HG02884 (cell line): ENCODE data around the gene RBMS3.
A peak's percentile ranks its signal among the peaks of the same experiment; 100 is the strongest.
"Not testable (repeated sequence)": the region's sequence is repeated elsewhere in the genome, so short reads cannot be mapped to it uniquely, and the experiment has no call there.

Experiments
- ATAC-seq: cut with Tn5 transposase; IDR thresholded peaks from one replicate; pipeline ENCODE4 v1.9.1; 2021; ENCODE audit warnings: mild to moderate bottlenecking, moderate library complexity; ENCODE audit not compliant: unreplicated experiment

The RBMS3 gene

DNA sequence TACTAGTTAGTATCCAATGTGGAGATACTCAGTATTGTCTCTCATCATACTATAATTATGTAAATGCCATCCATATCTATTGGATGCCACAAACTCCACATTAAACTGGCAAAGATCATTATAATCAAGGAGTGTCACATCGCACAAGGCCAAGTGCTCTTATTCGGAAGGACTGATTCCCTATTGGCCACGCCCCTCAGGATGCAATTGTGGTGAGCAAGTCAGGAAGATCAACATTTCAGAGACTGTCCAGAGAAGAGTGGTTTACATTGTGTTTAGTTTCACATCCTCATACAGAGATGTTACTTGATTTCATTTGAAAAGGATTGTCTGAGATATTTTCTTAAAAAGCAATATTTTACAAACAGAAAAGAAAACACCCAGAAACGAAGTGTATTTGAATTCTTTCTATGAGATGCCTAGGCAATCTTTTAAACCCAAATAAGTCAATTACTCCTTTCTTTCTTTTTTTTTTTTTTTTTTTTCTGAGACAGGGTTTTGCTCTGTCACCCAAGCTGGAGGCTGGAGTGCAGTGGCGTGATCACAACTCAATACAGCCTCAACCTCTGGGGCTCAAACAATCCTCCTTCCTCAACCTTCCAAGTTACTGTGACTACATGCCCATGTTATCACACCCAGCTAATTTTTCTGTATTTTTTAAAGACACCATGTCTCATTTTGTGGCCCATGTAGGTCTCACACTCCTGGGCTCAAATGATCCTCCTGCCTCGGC lies 369.1 kb downstream of the RBMS3 start:
- ATAC-seq: peak; percentile 52

DNA sequence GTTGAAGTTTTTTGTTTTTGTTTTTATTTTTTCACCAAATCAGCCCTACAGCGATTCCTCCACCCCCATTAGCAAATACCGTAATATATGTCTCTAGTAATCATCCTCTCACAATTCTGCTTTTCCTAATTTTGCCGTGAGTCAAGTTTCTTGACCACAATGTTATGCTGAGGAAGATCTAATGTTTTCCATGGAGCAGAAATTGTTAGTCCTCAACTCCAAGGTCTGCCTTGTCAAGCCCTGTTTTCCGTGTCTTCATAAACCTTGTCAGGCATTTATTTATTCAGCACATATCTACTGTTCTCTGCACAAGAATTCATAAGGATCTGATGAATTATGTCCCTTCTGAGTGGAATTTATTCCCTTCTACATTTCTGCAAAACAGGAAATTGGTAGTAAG lies 372.8 kb downstream of the RBMS3 start:
- no peak for ATAC-seq

DNA sequence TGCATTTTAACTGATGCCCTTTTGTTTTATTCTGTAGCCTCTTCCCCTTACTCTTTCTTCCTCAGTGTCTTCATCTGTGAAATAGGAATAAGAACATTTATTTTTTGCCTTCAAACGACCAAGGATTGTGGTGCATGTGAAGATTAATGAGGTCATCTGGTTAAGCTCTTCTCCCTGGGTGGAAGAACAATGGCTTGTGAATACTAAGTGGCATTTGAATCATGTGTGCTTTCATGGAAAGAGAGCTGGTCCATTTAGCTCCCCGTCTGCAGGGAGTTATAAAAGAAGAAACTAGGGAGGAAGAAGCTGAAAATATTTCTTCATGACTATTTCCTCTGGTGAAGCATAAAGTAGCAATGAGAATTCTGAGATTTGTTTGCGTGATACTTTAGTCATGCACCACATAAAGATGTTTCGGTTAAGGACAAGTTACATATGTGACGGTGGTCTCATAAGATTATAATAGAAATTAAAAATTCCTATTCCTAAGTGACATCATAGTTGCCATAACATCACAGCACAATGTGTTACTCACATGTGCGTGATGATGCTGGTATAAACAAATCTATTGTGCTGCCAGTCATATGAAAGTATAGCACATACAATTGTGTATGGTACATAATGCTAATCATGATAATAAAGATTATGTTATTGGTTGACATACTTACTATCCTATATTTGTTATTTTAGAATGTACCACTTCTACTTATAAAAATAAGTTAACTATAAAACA lies 374.3 kb downstream of the RBMS3 start:
- no peak for ATAC-seq

DNA sequence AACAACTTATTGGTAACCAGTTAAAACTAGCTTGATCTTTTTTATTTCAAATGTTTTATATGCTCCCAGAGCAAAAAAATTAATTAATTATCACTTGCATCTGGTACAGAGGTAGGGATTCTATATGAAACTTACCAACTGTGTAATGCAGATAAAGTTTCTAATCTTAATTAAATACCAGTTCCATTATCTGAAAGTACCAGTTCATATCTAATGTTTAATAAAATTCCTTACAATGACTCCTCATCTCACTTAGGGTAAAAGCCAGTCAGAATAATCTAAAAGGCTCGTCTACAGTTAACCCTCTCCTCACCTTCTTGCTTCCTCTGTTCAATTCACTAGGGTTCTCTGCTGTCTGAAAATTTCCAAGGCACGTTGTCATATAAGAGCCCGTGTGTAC lies 384.8 kb downstream of the RBMS3 start:
- no peak for ATAC-seq

DNA sequence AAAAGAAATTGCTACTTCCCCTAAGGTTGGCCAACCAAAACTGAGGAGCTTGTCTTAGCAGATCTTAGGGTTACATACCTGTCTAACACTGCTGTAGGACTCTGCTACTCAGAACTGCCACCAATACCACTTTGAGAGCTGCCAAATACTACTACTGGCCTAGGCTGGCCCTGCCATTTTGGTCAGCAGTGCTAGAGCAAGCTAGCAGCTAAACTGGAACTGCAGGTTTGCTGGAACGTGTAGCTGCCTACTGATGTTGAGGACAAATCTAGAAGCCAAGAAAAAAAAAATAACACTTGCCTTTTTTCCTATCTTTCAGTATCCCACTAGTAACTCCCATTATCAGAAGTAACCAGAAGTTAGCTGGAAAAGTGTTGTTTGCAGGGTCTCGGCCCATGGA lies 387.4 kb downstream of the RBMS3 start:
- no peak for ATAC-seq

DNA sequence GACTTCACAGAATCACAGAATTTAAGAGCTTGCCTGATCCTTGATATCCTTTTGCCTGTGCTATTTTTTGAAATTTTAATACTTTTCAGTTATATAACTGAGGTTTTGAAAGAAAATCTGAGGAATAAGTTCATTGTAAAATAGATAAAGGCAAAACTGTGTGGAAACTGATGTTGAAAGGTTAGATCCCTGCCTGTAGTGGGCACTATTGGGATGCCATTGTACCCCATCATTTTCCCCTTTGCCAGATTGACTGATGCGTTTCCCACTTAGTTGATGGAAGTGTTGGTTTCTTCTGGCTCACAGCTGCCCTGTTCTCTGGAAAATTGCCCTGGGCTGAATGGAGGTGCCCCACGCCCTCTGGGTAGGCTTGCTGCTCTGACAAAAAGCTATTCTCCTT lies 387.9 kb downstream of the RBMS3 start:
- no peak for ATAC-seq

DNA sequence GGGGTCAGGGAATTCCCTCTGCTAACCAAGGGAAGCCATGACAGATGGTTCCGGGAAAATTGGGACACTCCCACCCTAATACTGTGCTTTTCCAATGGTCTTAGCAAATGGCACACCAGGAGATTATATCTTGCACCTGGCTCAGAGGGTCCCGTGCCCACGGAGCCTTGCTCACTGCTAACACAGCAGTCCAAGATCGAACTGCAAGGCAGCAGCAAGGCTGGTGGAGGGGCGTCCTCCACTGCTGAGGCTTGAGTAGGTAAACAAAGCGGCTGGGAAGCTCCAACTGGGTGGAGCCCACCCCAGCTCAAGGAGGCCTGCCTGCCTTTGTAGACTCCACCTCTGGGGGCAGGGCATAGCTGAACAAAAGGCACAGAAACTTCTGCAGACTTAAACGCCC lies 389.6 kb downstream of the RBMS3 start:
- not testable (repeated sequence) for ATAC-seq

DNA sequence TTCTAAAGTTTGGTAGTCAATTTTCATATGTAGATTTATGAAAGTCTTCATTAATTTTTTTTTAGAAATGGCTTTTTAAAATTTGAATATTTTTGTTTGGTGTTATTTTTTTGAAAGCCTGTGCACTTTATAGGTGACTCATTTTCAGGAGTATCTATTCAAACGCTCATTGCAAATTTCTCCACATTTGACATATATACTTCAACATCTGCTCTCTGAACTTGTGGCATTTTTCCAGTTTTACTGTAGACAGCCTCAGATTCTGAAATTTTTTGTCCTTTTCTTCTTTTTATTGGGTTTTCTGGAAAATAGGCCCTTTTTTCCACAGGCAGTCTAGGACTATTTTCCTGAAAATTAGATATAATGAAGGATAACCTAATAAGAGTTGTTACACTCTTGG lies 396.6 kb downstream of the RBMS3 start:
- no peak for ATAC-seq

DNA sequence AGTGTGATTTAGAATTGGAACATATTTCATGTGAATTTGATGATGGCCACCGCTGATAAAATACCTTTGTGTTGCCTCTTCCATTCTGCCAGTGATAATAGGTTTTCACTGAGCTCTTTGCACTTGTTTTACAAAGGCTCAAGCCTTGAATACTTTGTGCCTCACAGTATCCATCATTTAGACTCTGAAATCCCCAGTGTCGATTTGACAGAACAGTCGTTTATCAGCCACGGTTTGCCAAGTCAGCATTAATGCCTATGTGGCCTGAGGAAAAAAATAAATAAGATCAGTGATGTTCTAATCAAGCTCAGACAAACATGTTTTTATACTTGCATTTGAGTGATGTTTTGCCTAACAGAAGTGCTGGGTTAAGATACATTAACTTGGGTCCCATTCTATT lies 399.1 kb downstream of the RBMS3 start:
- no peak for ATAC-seq

DNA sequence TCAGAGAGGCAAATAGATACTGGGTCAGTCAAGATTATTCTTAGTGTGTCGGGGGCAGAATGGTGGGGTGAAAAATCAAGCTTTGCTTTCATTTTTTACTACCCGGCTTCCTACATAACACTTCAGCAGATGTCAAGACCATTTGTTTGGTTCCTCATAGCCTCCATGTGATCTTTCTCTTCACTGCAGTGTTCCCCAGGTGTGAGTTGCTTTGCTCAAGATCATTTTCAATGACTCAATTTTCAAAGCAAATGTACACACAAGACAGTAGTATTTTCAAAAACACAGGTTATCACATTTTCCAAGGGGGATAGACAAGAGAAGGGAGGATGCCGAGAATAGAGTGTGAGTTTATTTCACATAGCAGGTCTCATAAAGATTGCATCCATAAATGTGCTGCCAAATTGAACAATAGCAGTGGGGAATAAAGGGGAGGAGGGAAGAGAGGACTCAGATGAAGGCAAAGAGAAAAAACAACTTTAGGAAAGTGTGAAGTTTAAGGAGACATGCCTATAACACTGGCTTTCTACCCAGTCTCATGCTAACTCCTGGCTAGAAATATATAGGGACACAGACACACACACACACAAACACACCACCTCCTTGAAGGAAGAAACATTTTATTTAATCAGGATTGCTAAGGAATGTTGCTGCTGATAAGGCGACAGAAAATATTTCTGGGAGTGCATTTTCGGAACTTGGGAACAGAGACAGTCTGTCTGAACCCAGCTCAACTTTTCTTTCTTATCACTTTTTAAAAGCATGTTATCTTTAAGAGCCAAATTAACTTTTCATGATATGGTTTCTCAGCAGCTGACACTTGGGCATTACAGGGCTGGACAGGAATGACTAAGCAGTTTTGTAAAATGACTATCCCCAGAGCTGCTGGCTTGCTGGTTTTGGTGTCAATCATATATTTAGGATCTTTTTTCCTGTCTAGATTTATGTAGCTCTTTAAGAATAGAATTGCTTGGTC lies 402.4 kb downstream of the RBMS3 start:
- peak; percentile 59 for ATAC-seq

DNA sequence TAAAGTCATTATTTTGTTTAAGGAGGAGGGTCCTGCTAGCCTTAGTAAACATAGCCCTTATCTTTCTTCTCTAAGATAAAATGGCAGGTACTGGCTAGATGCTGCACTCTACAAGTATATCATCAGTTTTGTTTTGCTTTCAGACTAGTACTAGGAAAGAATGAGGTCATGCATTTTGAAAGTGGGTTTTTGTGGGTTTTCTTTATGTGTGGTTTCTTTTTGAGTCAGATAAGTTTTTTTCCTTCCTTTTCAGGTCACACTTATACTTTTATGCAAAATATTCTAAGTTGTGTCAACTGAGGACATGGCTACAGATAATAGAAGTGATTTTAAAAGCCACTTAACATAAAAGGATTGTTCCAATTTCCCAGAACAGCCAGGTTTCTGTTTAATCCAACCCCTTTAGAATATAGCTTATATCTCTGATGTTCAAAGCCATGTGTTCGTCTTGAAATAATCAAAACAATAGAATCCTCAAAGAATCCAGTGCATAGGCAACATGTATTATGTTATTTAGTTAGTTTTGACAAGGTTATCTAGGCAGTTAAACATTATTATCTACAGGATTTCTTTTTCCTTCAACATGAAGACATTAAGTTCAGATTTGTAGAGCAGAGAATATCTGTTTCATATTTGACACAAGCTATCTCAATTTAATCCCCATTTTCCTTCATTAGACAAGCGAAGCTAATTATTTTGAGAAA lies 406.2 kb downstream of the RBMS3 start:
- ATAC-seq: peak; percentile 92

DNA sequence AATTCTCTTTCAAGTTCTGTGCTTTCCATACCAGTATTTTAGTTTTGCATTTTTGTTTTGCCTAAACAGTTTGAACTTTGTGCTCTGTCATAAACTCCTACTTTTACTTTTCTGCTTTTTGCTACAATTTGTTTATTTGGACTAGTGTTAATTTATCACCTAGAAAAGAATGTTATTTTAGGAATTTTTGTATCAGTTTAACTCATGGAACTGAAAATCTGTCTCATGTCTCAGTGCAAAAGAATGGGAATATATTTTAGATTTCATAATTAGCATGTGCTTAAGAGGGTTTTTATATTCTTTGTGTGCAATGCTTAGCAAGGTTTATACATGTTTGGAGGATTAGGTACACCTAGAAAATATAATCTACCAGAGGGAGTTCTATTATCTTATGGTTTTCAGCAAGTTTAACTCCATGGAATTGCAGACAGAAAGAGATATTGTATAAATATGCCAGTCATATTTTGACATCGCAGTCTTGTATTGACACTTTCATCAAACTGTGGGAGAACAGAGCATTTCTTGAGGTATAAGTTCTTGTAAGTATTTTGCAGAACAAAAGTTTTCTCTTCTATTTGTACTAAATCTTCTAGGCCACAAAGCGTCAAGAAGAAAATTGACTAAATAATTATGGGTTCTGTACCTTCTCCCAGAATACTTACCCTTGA lies 409.9 kb downstream of the RBMS3 start:
- no peak for ATAC-seq

DNA sequence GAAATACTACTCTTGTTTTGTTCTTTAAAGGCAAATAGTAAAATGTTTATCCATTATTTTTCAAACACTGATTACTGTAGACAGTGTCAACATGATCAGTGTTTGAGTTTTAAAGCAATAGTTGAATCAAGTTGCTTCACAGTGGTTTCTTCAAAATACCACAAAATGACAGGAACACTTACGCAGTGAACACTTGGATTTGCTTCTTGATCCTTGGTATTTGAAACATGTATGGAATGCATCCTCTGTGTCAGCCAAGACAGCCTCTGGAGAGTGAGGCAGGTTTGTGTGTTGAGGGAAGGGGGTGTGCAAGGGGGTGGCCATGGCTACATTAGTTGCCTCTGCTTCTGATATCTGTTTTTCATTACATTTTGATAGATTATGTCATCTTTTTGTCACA lies 413.0 kb downstream of the RBMS3 start:
- ATAC-seq: no peak

DNA sequence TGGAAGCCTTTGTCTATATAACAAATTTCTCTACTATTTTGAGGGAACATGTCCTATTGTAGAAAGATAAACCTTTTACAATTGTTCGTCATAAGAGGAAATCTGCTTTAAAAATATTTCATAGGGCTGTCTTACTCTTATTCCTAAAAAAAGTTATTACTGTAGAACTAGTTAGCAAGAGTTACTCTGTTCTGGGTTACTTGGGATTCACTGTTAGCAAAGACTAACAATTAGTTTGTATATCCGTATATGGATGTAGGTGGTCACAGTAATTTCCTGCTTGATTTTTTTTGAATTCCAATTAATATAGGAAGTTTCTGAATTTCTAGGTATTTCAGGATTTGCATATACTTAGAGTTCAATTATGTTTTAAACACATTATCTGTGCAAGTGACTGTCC lies 413.5 kb downstream of the RBMS3 start:
- no peak for ATAC-seq

DNA sequence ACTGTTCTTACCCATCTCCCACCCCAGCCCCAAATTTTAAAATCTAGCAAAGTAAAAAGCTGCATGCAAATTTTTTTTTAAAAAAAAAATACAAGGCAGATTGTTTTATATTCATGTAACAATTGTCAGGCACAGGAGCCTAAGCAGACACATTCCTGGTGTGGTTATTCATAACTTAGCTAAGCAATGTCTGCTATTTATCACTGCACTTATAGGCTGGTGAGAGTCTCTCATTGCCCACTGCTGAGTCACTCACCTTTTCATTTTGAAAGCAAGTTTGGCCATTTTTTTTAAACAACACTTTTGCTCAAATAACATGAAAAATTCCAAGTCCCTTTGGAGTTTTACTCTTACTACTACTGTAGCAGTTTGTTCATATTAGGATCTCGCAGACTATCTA lies 413.9 kb downstream of the RBMS3 start:
- no peak for ATAC-seq

DNA sequence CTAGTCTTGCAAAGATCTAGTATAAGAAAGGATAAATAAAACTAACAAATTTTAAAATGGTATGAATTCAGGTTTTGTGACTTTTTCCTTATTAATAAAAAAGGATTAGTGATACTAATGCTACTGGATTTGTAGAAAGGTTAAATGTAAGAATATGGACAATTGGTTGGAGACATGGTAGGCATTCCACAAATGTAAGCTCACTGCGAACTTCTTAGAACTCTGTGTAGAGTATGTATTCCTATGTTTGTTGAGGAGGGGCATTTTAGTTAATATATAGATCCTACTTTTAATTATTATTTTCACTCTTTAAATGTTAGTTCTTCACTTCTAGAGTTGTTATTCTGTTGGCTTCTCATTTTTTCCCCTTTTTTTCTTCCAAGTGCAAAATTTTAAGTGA lies 414.3 kb downstream of the RBMS3 start:
- no peak for ATAC-seq

DNA sequence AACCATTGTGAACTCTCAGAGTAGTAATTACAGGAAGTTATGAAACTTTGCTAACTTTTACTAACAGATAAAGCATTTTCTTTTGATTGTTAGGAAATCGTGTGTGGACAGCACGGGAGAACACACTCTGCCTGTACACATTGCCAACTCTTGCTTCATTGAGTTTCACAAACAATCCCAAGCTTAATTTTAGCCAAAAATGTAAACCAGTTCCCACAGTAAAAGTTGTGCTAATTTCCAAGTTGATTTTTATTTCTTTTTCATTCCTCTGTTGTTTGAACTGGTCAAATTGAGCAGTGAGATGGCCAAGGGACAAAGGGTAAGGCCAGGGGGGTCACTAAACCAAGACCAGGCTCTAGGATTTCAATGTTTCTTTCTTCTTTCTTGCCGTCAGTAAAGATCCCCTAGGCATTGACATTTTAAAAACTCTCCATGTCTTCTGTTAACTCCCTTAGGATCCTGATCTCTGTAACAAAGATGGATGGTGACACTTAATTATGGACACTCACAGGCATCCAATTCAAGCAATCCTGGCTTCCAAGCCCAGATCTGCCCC lies 414.9 kb downstream of the RBMS3 start:
- ATAC-seq: no peak

DNA sequence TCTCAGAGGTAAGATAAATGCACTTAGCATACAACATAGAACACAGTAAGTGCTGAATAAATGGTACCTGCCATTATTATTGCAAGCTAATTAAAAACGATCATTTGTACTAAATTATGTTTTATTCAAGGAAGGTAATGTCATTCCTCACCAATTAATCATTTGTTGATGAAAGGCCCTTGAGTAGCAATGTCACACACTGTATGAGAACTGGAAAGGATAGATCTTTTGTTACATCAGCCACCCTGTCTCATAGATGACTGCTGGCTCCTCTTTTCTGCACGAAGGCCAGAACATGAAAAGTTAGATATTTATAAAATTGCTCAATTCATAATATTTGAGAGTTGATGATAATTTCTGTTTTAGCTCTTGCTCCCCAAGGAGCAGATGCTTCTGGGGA lies 415.4 kb downstream of the RBMS3 start:
- ATAC-seq: no peak

DNA sequence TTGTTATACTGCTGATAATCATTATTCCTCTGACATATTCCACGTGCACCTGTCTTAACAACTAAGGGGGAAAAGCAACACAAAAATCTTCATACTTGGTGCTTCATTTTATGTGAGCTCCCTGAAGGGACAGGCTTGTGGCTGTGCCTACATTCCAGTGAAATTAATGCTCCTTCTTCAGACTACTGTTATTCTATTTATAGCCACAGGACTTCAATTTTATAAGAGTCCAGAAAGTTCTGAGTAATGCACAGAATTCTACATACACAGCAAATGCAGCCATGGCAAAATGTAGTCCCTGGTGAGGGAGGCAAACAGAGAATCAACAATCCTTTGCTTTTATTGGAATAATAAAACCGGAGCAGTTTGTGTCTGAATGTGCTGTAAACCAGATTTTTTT lies 417.1 kb downstream of the RBMS3 start:
- ATAC-seq: no peak

DNA sequence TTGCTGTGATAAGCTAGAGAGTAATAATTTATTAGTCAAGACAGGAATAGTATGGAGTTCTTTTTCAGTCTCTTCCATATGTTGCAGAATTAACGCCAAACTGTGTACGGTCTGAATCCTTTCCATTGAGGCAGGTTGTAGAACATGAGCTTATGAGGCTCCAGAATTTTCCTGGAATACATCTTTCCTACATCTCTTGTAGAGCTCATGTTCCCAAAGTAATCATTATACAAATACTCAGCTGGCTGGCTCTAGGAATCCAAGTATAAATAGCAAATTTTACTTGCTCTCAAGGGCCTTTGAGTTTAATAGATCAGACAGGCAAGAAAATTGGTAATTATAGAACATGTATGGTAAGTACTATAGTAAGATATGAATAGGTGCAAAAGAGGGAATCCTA lies 419.4 kb downstream of the RBMS3 start:
- ATAC-seq: no peak
